ENCODE results near the gene SLC35E1. TPM values are rescaled to one million over a fixed set of nuclear protein-coding genes. Genes with fewer than 3 reads are reported as not detected.

SLC35E1 gene
- total RNA-seq, 1 experiment from 2014 or later = 49.1 TPM

- ChIA-PET RAD21 (ENCODE audit: low non-redundant PET in 1 of 2, low total read pairs in 2 of 2, uncharacterized antibody in 2 of 2, unreplicated experiment in 2 of 2) (no interaction called here), CTCF (no interaction called here), POLR2A (no interaction called here)
- no TSS peak for BruUV-seq (replicated peaks)
- H3K4me2 ChIP-seq (ENCODE audit: low read length) = no peak overlapping the region
- no peaks in the 10 kb centered on the region for H3K9me2 ChIP-seq (ENCODE audit: insufficient read depth)
- H3K36me3 ChIP-seq (ENCODE audit: control insufficient read depth in 1 of 2, insufficient read depth in 2 of 2, low read length in 2 of 2) = peaks cover 17 to 24% of the 10 kb centered on the region in 2 experiments; a peak in 3 of 4 replicates
- no peaks in the 10 kb centered on the region for H3K9me3 ChIP-seq (ENCODE audit: control insufficient read depth in 1 of 2, insufficient read depth in 1 of 2, low read depth in 1 of 2, low read length in 2 of 2)
- H3K4me1 ChIP-seq (ENCODE audit: control insufficient read depth in 1 of 2, insufficient read depth in 2 of 2, low read length in 2 of 2) = peaks cover 3 to 12% of the 10 kb centered on the region in 2 experiments; a peak in 2 of 4 replicates
- no peaks in the 10 kb centered on the region for H4K20me1 ChIP-seq (ENCODE audit: insufficient read depth)
- intact Hi-C loops (cut with micrococcal nuclease) = no loop called here
- H2AFZ ChIP-seq (ENCODE audit: low read depth, low read length, poor library complexity, severe bottlenecking) = no peak overlapping the region
- ATAC-seq (no peak), DNase-seq (ENCODE audit: low read depth, low spot score) (no peak)
- no peaks in the 10 kb centered on the region for H3K27me3 ChIP-seq (ENCODE audit: insufficient read depth, low read length)
- TF ChIP-seq ZFX (IDR thresholded peaks at IDR 0.05) (no peak), ELF1 (IDR thresholded peaks at IDR 0.05; ENCODE audit: borderline replicate concordance, low read depth) (no peak), POLR2A (IDR thresholded peaks at IDR 0.05; ENCODE audit: borderline replicate concordance, extremely low read depth, insufficient read depth, insufficient read length) (no peak), POLR2AphosphoS5 (IDR thresholded peaks at IDR 0.05; ENCODE audit: low read depth, low read length) (no peak), REST (IDR thresholded peaks at IDR 0.05; ENCODE audit: low read depth) (no peak), JUND (IDR thresholded peaks at IDR 0.05) (no peak), EGR1 (IDR thresholded peaks at IDR 0.05; ENCODE audit: low read depth) (no peak), EZH2 (IDR thresholded peaks at IDR 0.05) (no peak), MAX (IDR thresholded peaks at IDR 0.05) (no peak), SRF (IDR thresholded peaks at IDR 0.05; ENCODE audit: low read depth) (no peak), FOSL1 (IDR thresholded peaks at IDR 0.05; ENCODE audit: low read depth) (no peak), EZH2phosphoT487 (IDR thresholded peaks at IDR 0.05; ENCODE audit: borderline replicate concordance) (no peak)
- no peak overlapping the region for H3K4me3 ChIP-seq (replicated peaks in 1 of 2; ENCODE audit: low read depth in 1 of 2, low read length in 2 of 2)
- H3K79me2 ChIP-seq (ENCODE audit: insufficient read depth, low read length) = peaks cover 87% of the 10 kb centered on the region
- no peak overlapping the region for H3K9ac ChIP-seq (ENCODE audit: low read length)
- H3K27ac ChIP-seq (ENCODE audit: low read depth, low read length) = no peak overlapping the region
Observed at GRCh38 chr19:16576690-16577530, 4.7 kb upstream of the SLC35E1 start.
